Measurements from ENCODE around the gene SPTSSB. TPM values are rescaled to one million over a fixed set of nuclear protein-coding genes. Genes with fewer than 3 reads are reported as not detected.

Gene SPTSSB
- total RNA-seq, 1 experiment from 2014 or later = 3.7 TPM

GRCh38 chr3:161349529-161350312 is 21.6 kb downstream of the SPTSSB start:
- Histone ChIP-seq H3K4me3 (ENCODE audit: low read depth in 2 of 2, low read length in 2 of 2) (no peak overlapping the region), H3K36me3 (ENCODE audit: control insufficient read depth, insufficient read depth, low read length) (no peaks in the 10 kb centered on the region), H3K27me3 (ENCODE audit: control insufficient read depth, insufficient read depth, low read length) (peaks cover 2% of the 10 kb centered on the region), H3K9me3 (ENCODE audit: control insufficient read depth, insufficient read depth, low read depth, low read length) (no peaks in the 10 kb centered on the region), H3K4me1 (ENCODE audit: control insufficient read depth, insufficient read depth, low read length) (no peaks in the 10 kb centered on the region), H3K27ac (ENCODE audit: low read length) (no peak overlapping the region)
- intact Hi-C loops (cut with micrococcal nuclease; ENCODE audit: unreplicated experiment) = no loop called here
- in situ Hi-C loops (cut with HindIII; ENCODE audit: low pct_unique_long_range_greater_than_20kb, low sequenced_read_pairs) = no loop called here
- no TSS peak for BruUV-seq (replicated peaks)
- POLR2A ChIA-PET = no interaction called here
- ATAC-seq = peak; percentile 68; the same call in 1 of the 2 replicates
- no peak for DNase-seq (ENCODE audit: low read depth, low spot score)
- TF ChIP-seq CTCF (IDR thresholded peaks at IDR 0.05) (no peak), POLR2AphosphoS5 (IDR thresholded peaks at IDR 0.05; ENCODE audit: low read depth, low read length) (no peak), SIN3A (IDR thresholded peaks at IDR 0.05; ENCODE audit: borderline replicate concordance, insufficient read depth, low read depth, low read length) (no peak)
- CTCF ChIA-PET = no interaction called here

DNA sequence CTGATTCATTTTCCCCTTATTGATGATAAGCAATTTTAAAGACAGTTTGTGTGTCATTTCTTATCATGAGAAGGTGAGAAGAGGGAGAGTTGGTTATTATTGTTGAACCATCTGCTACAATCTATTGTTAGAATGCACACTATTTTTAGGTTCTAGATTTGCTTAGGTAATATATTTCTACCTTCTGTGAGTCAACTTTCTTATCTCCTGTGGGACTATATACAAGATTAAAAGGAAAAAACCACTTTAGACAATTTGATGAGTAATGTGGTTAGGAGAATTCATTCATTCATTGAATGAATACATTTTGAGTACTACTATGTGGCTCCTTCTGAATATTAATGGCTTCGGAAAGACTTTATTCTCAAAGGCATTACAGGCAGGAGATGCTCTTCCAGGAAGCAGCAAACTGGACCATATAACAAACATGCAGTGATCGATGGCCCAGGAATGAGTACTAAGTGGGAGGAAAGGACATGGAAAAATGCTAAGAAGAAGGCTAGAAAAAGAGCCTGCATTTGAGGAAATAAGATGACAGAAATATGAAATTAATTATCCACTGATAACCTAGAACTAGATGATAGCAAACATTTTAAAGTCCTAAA is 22.4 kb downstream of the SPTSSB start:
- intact Hi-C loops (cut with micrococcal nuclease; ENCODE audit: unreplicated experiment) = no loop called here
- in situ Hi-C loops (cut with HindIII; ENCODE audit: low pct_unique_long_range_greater_than_20kb, low sequenced_read_pairs) = no loop called here
- H3K4me1 ChIP-seq (ENCODE audit: control insufficient read depth, insufficient read depth, low read length) = no peaks in the 10 kb centered on the region
- H3K4me3 ChIP-seq (ENCODE audit: low read depth in 2 of 2, low read length in 2 of 2) = no peak overlapping the region
- H3K36me3 ChIP-seq (ENCODE audit: control insufficient read depth, insufficient read depth, low read length) = no peaks in the 10 kb centered on the region
- TF ChIP-seq SIN3A (IDR thresholded peaks at IDR 0.05; ENCODE audit: borderline replicate concordance, insufficient read depth, low read depth, low read length) (no peak), CTCF (IDR thresholded peaks at IDR 0.05) (no peak), REST (IDR thresholded peaks at IDR 0.05; ENCODE audit: insufficient read depth in 1 of 2, low read depth in 2 of 2, low read length in 1 of 2) (no peak), TCF7L2 (IDR thresholded peaks at IDR 0.05; ENCODE audit: low read depth, low read length) (no peak), POLR2AphosphoS5 (IDR thresholded peaks at IDR 0.05; ENCODE audit: low read depth, low read length) (no peak)
- H3K27ac ChIP-seq (ENCODE audit: low read length) = no peak overlapping the region
- CTCF ChIA-PET = no interaction called here
- H3K27me3 ChIP-seq (ENCODE audit: control insufficient read depth, insufficient read depth, low read length) = peaks cover 2% of the 10 kb centered on the region
- no TSS peak for BruUV-seq (replicated peaks)
- no peak for ATAC-seq
- no peaks in the 10 kb centered on the region for H3K9me3 ChIP-seq (ENCODE audit: control insufficient read depth, insufficient read depth, low read depth, low read length)
- POLR2A ChIA-PET = no interaction called here
- DNase-seq (ENCODE audit: low read depth, low spot score) = no peak

All from Panc1 (cell line).